ENCODE measurements around the gene ZNF138. TPM values are rescaled to one million over a fixed set of nuclear protein-coding genes. Genes with fewer than 3 reads are reported as not detected.

ZNF138 gene
- total RNA-seq (2021; fragmentation: NEBNext Ultra II Directional; extraction: Animal tissue kit (Norgen Biotek cat#: 25700)) (20.2 and 22.6 TPM in 2 replicates), polyA plus RNA-seq (2011; rRNA removed) (4.5 and 7.5 TPM in 2 replicates), polyA minus RNA-seq (2011; rRNA and poly(A)+ RNA removed) (13.7 and 28.0 TPM in 2 replicates)
- polyA plus RNA-seq (2011; cell fraction: cytosol; rRNA removed): 9.0 TPM
- polyA plus RNA-seq (2011; cell fraction: nucleus; rRNA removed): 12.9 TPM
- 7.9 to 17.3 TPM (median 9.5 TPM) in 4 replicates for polyA plus RNA-seq (2012, experiment 1 of 2)
- polyA plus RNA-seq (2012, experiment 2 of 2): 2.3 TPM
- 27.5 TPM for polyA plus RNA-seq (2013, experiment 1 of 2)
- 22.8 TPM for polyA plus RNA-seq (2013, experiment 2 of 2)
- polyA minus RNA-seq (2011; cell fraction: cytosol; rRNA and poly(A)+ RNA removed): 12.4 TPM
- polyA minus RNA-seq (2011; cell fraction: nucleus; rRNA and poly(A)+ RNA removed): 72.6 TPM
- long read RNA-seq, experiment 1, partial matches to known transcripts: 9 of 20 reads
- long read RNA-seq, experiment 1, other reads (novel, unspliced or antisense): 4 of 20 reads
- long read RNA-seq, experiment 2, transcript ZNF138-203 (2 exons, 2,308 nt): major isoform, 5 of 9 reads
- long read RNA-seq, experiment 2, partial matches to known transcripts: 0 of 9 reads
- long read RNA-seq, experiment 2, other reads (novel, unspliced or antisense): 1 of 9 reads

DNA sequence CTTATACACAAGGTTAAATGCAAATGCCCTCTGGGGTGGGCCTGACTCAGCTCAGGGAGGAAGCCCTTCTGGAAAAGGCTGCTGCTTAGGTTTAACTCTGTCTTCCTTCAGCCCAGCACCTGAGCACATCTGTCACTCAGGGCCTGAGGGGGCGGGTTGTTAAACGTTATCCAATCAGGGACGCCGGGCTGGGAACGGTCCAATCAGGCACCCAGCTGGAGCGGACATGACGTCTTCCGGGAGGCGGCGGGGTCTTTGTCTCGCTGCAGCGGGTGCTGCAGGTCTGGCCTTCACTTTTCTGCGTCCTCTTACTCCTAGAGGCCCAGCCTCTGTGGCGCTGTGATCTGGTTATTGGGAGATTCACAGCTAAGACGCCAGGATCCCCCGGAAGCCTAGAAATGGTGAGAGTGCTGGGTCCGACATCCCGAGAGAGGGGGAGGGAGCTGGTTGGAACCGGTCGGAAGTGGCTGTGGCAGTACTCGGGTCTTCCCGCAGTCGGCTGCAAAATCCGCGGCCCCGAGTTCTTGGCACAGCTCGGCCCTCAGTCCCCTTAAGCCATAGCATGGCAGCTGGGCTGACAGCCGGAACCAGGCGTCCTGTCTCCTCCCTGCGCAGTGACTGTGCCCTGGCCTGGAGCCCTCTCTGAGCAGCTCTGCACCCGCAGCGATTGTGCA is at the start of gene ZNF138:
TSS of gene ZNF138 (plus strand) at position 258 of the 674 bp plus-strand sequence. CDS start at position 399, 141 bp downstream.
- no peaks in the 10 kb centered on the region for H3K27me3 ChIP-seq (replicated peaks in 1 of 4; ENCODE audit: control insufficient read depth in 3 of 4, extremely low read depth in 1 of 4, insufficient read depth in 3 of 4, low read length in 3 of 4)
- no peak within 1 kb of the TSS for H3K4ac ChIP-seq (replicated peaks; ENCODE audit: insufficient read length, low read depth, low read length)
- ChIA-PET CTCF (ENCODE audit: partially characterized antibody) (interaction anchor here (0.6 to 1.0 kb wide), 2 partner anchors 55 to 213 kb away, joined by 3 to 4 read pairs; no protein-coding TSS in a partner anchor), POLR2A (ENCODE audit: partially characterized antibody) (interaction anchor here (0.6 to 2.0 kb wide), 5 partner anchors 9 to 128 kb away, joined by 3 to 16 read pairs (median 3); partner anchors contain the start of gene ZNF107)
- peak within 1 kb of the TSS; percentile 61 to 65 for H3K4me2 ChIP-seq (ENCODE audit: insufficient read depth in 1 of 2, low read depth in 2 of 2, low read length in 2 of 2)
- H4K91ac ChIP-seq (replicated peaks; ENCODE audit: insufficient read length, low read length): no peak within 1 kb of the TSS
- H3K18ac ChIP-seq (ENCODE audit: extremely low read depth, low read length): peak within 1 kb of the TSS; percentile 15; the same call in 1 of the 2 replicates
- H3K9ac ChIP-seq (replicated peaks in 1 of 4; ENCODE audit: extremely low read depth in 1 of 4, low read depth in 3 of 4, low read length in 3 of 4): peak within 1 kb of the TSS; percentile 95 to 97 (median 95)
- no peaks in the 10 kb centered on the region for H4K20me1 ChIP-seq (replicated peaks in 1 of 2; ENCODE audit: control insufficient read depth in 1 of 2, insufficient read depth in 2 of 2, low read length in 2 of 2)
- no peaks in the 10 kb centered on the region; the same call in 1 of the 2 replicates for H3K23me2 ChIP-seq (ENCODE audit: low read depth, low read length)
- no peak within 1 kb of the TSS for H2BK120ac ChIP-seq (replicated peaks; ENCODE audit: low read depth, low read length)
- H3K14ac ChIP-seq (ENCODE audit: insufficient read length): no peak within 1 kb of the TSS
- no peaks in the 10 kb centered on the region; a peak in 1 of 7 replicates for H3K4me1 ChIP-seq (replicated peaks in 1 of 4; ENCODE audit: control insufficient read depth in 3 of 4, insufficient read depth in 4 of 4, low read length in 3 of 4)
- peak; percentile 57 for FAIRE-seq
- peak within 1 kb of the TSS; percentile 92 for H3K27ac ChIP-seq (ENCODE audit: low read depth, low read length)
- H2BK5ac ChIP-seq (ENCODE audit: low read depth, low read length): peak within 1 kb of the TSS; percentile 41
- no peak within 1 kb of the TSS for H2BK15ac ChIP-seq (ENCODE audit: low read length)
- no peak within 1 kb of the TSS for H3K23ac ChIP-seq (ENCODE audit: insufficient read length)
- peak within 1 kb of the TSS; percentile 99; the same call in 1 of the 2 replicates for H4K8ac ChIP-seq (ENCODE audit: extremely low read depth, insufficient read depth, low read length)
- no peaks in the 10 kb centered on the region for H3K9me3 ChIP-seq (ENCODE audit: insufficient read depth in 2 of 2, low read depth in 1 of 2, low read length in 1 of 2)
- H3K36me3 ChIP-seq (ENCODE audit: control insufficient read depth in 2 of 4, insufficient read depth in 4 of 4, low read length in 3 of 4): peaks cover under 1 to 9% (median 1%) of the 10 kb centered on the region in 4 experiments; a peak in 4 of 8 replicates
- H2AFZ ChIP-seq (ENCODE audit: low read length): 0 out of 2 replicates have a peak within 1 kb of the TSS, but pooled peaks have one; percentile 38
- peak; percentile 92 to 93 for DNase-seq (ENCODE audit: low read depth in 1 of 2, low spot score in 2 of 2)
- H3K79me1 ChIP-seq (ENCODE audit: low read depth, low read length): peaks cover 3% of the 10 kb centered on the region
- H4K5ac ChIP-seq (ENCODE audit: insufficient read length, low read depth, low read length): peak within 1 kb of the TSS; percentile 87
- peaks cover 0 to 37% of the 10 kb centered on the region in 2 experiments; a peak in 2 of 4 replicates for H3K79me2 ChIP-seq (ENCODE audit: control insufficient read depth in 1 of 2, insufficient read depth in 2 of 2, low read length in 2 of 2)
- H3K4me3 ChIP-seq (ENCODE audit: extremely low read depth in 1 of 4, insufficient read depth in 2 of 4, low read depth in 3 of 4, low read length in 4 of 4): peak within 1 kb of the TSS; percentile 58 to 96 (median 92)
- H2BK12ac ChIP-seq (ENCODE audit: low read depth, low read length): peak within 1 kb of the TSS; percentile 11; the same call in 1 of the 2 replicates
- WGBS, 2 experiments (ENCODE audit: extremely low coverage in 1 of 2, insufficient coverage in 1 of 2, insufficient read length in 1 of 2, insufficient replicate concordance in 2 of 2, low coverage in 1 of 2, low lambda C conversion rate in 2 of 2, missing lambda C conversion rate in 1 of 2): 2% methylated on average over 32 of the region's 32 CpGs; no CpG with 5 or more reads in 1 of the 2 experiments
- no peak within 1 kb of the TSS for H2AK5ac ChIP-seq (ENCODE audit: low read depth, low read length)
- no peak within 1 kb of the TSS for H2BK20ac ChIP-seq (ENCODE audit: low read length)
- H3K56ac ChIP-seq (replicated peaks; ENCODE audit: insufficient read length, low read depth, low read length): peak within 1 kb of the TSS; percentile 59
- no peak for TF ChIP-seq SUZ12 (IDR thresholded peaks at IDR 0.05; ENCODE audit: low read length)
- TF ChIP-seq SIN3A (conservative IDR thresholded peaks at IDR 0.05 in 1 of 2, IDR thresholded peaks at IDR 0.05 in 1 of 2; ENCODE audit: low read depth in 1 of 2, low read length in 2 of 2): peak in 1 of 2 experiments; percentile 64; a peak in 2 of 4 replicates
- TF ChIP-seq RBBP5 (IDR thresholded peaks at IDR 0.05; ENCODE audit: borderline replicate concordance, low read depth, low read length): peak; percentile 99
- TF ChIP-seq MAX (IDR thresholded peaks at IDR 0.05): peak; percentile 41
- no peak for TF ChIP-seq SIRT6 (IDR thresholded peaks at IDR 0.05; ENCODE audit: low read length)
- peak; percentile 64 for TF ChIP-seq KDM4A (IDR thresholded peaks at IDR 0.05; ENCODE audit: low read depth, low read length, severe bottlenecking)
- TF ChIP-seq TEAD4 (IDR thresholded peaks at IDR 0.05; ENCODE audit: low read depth, low read length): no peak
- TF ChIP-seq ZNF274 (IDR thresholded peaks at IDR 0.05; ENCODE audit: borderline replicate concordance, extremely low read depth, low read length): no peak
